Urinary bladder (tissue), 4 donors: ENCODE data around the gene ARF5. TPM values are rescaled to one million over a fixed set of nuclear protein-coding genes. Genes with fewer than 3 reads are reported as not detected.

Source experiments
- DNase-seq: peaks from one replicate; pipeline ENCODE4 v3.0.0-alpha.2; 2015; ENCODE audit errors: extremely low spot score
- H3K27ac ChIP-seq: one replicate; pipeline ENCODE4 v1.5.1; 2013; ENCODE audit warnings: low read depth, mild to moderate bottlenecking, moderate library complexity
- H3K36me3 ChIP-seq: one replicate; pipeline ENCODE4 v1.6.1; 2013; ENCODE audit warnings: mild to moderate bottlenecking, moderate library complexity; ENCODE audit not compliant: insufficient read depth
- H3K4me1 ChIP-seq: one replicate; pipeline ENCODE4 v1.6.1; 2013; ENCODE audit warnings: mild to moderate bottlenecking, moderate library complexity; ENCODE audit not compliant: insufficient read depth
- H3K4me3 ChIP-seq: one replicate; pipeline ENCODE4 v1.5.1; 2013; ENCODE audit warnings: low read depth, low read length
- WGBS: extraction: QIAGEN DNeasy Blood & Tissue Kit; methylation state at CpG from one replicate; pipeline ENCODE4 v1.1.7; 2013; 5-methylcytosine and 5-hydroxymethylcytosine counted together
- polyA plus RNA-seq: library from polyadenylated mRNA; stranded (reverse); fragments of 200-250 nt; gene quantifications from one replicate; pipeline ENCODE4 v1.2.3, GENCODE V29; 2013
- total RNA-seq: library from RNA; depleted of rRNA; stranded (reverse); fragments of >200 nt; gene quantifications from one replicate; pipeline ENCODE4 v1.2.3, GENCODE V29; 2014
- donor health status: healthy with polysubstance abuse.
- donor health status: healthy.

The ARF5 gene
- total and polyA plus RNA-seq, 2 donors = 66.0 to 187 TPM

- Histone ChIP-seq H3K4me1 (peaks cover under 1% of the 10 kb centered on the region), H3K27ac (no peak overlapping the region), H3K4me3 (no peak overlapping the region), H3K36me3 (peaks cover 4% of the 10 kb centered on the region)
- WGBS = 78% methylated on average over 1 of the region's 1 CpG
- DNase-seq = no peak
Measured at GRCh38 chr7:127594490-127594889, 6.3 kb downstream of the ARF5 start.

- Histone ChIP-seq H3K27ac (no peak overlapping the region), H3K36me3 (peaks cover 4% of the 10 kb centered on the region), H3K4me1 (no peaks in the 10 kb centered on the region), H3K4me3 (no peak overlapping the region)
- 91% methylated on average over 5 of the region's 5 CpGs for WGBS
- DNase-seq = no peak
Measured at GRCh38 chr7:127595737-127596136, 7.5 kb downstream of the ARF5 start.

GRCh38 chr7:127598318-127598717, 10.1 kb downstream of the ARF5 start:
- Histone ChIP-seq H3K4me3 (no peak overlapping the region), H3K27ac (no peak overlapping the region), H3K4me1 (no peaks in the 10 kb centered on the region), H3K36me3 (no peaks in the 10 kb centered on the region)
- 55% methylated on average over 6 of the region's 6 CpGs for WGBS
- no peak for DNase-seq

DNA sequence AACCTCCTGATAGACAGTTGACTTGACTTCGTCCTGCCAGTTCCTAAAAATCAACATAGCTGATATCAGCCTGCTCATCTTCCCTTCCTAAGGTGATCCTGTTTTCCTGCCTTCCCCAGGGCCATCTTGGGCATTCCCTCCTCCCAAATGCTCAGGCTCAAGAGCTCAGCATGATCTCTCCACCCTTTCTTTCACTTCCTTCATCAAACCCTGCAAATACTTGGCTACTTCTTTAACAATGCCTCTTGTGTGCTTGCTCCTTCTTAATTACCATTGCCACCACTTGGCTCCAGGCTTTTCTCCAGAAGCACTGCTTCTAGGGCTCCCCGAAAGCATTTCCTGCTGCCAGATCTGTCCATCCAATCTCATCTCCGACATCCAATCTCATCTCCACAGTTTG, 12.7 kb downstream of the ARF5 start:
- no peak overlapping the region for H3K27ac ChIP-seq
- no peak for DNase-seq
- H3K4me1 ChIP-seq = no peaks in the 10 kb centered on the region
- no peak overlapping the region for H3K4me3 ChIP-seq
- no peaks in the 10 kb centered on the region for H3K36me3 ChIP-seq
- WGBS = 83% methylated on average over 3 of the region's 3 CpGs

DNA sequence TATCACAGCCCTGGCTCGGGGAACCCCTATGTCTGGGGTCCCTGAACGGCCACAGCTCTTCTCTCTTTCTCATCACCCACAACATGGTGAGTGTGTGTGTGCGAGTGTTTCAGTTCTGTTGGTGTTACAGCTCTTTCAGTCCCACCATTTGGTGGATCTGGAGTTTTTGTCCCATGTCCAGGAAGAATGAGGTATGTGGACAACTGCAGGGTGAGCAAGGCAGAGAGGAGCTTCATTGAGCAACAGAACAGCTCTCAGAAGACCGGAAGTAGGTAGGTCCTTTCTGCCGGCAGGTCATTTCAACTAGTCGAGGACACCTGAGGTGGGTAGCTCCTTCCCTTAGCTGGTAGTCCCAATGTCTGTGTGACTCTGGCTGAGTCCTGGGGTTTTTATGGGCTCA, 20.2 kb downstream of the ARF5 start:
- Histone ChIP-seq H3K4me3 (no peak overlapping the region), H3K27ac (no peak overlapping the region), H3K36me3 (no peaks in the 10 kb centered on the region), H3K4me1 (no peaks in the 10 kb centered on the region)
- no peak for DNase-seq
- 92% methylated on average over 6 of the region's 6 CpGs for WGBS

DNA sequence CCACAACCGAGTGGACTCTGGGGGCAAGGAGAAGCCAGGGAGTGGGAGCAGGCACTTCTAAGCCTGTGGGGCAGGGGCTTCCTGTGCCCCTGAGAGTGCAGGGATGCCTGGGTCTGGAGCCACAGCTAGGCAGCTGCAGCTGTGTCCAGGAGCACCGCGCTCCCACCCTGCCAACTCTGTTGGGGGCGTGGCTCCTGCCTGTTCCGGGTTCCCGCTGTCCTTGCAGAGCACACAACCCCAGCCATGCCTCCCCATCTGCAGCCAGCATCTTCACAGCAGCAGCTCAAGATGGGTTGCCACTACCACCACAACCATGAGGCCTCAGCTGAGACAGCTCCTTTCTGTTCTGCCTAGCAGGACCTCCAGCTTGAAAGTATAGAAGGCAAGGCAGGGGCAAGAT, 21.1 kb downstream of the ARF5 start:
- no peak overlapping the region for H3K27ac ChIP-seq
- no peaks in the 10 kb centered on the region for H3K36me3 ChIP-seq
- H3K4me3 ChIP-seq = no peak overlapping the region
- WGBS = 91% methylated on average over 6 of the region's 6 CpGs
- H3K4me1 ChIP-seq = no peaks in the 10 kb centered on the region
- DNase-seq = no peak

DNA sequence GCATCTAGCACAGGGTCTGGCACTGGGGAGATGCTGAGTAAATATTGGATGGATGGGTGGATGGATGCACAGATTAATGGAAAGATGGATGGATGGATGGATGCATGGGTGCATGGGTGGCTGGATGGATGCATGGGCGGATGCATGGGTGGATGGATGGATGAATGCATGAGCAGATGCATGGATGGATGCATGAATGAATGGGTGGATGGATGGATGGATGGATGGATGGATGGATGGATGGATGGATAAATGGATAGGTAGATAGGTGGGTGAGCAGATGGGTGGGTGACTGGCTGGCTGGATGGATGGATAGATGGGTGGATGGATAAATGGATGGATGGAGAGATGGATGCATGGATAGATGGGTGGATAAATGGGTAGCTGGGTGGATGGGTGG, 24.1 kb downstream of the ARF5 start:
- Histone ChIP-seq H3K27ac (no peak overlapping the region), H3K36me3 (no peaks in the 10 kb centered on the region), H3K4me3 (no peak overlapping the region), H3K4me1 (no peaks in the 10 kb centered on the region)
- 89% methylated on average over 1 of the region's 1 CpG for WGBS
- no peak for DNase-seq

- DNase-seq = no peak
- no peak overlapping the region for H3K27ac ChIP-seq
- 90% methylated on average over 5 of the region's 5 CpGs for WGBS
- no peaks in the 10 kb centered on the region for H3K4me1 ChIP-seq
- H3K4me3 ChIP-seq = no peak overlapping the region
- H3K36me3 ChIP-seq = no peaks in the 10 kb centered on the region
Measured at GRCh38 chr7:127616724-127617123, 28.5 kb downstream of the ARF5 start.

DNA sequence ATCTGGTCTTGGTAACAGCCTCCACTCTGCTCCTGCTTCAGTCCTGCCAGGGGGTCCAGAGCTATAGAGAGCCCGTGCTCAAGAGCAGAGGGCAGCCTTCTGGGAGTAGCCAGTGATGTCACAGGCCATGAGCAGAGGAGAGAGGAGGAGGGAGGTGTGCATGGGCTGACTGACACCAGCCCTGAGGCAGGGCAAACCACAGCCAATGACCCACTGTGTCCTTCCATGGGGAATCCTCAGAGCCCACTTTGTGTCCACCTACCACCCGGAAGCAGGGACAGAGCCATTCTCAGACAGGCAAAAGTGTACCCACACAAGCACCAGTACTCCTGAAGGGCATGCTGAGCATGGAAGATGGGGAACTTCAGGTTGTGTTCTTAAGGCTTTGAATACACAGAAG, 29.8 kb downstream of the ARF5 start, which contains the start of gene PAX4:
TSS of gene PAX4 (minus strand) at position 101 of the 400 bp plus-strand sequence. CDS start 2,214 bp downstream, outside the sequence.
- 58% methylated on average over 2 of the region's 2 CpGs for WGBS
- Histone ChIP-seq H3K4me3 (no peak within 1 kb of the TSS), H3K27ac (no peak within 1 kb of the TSS), H3K4me1 (no peaks in the 10 kb centered on the region), H3K36me3 (no peaks in the 10 kb centered on the region)
- DNase-seq = no peak

DNA sequence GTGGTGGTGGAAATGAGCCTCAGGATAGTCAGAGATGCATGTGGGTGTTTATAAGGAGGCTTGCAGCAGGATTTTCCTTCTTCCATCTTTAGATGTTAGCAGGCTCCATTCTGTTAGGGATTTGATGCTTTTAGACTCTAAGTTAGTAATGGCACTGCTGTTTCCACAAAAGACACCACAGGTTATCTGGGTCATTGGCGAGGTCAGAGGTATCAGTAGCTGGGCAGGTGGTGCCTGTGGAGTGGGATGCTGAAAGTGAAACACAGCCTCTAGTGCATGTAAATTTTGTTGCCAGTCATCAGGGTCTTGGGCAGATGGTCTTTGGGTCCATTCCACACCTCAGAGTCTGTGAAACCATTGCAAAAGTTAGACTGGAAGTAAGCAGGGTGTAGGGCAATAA, 30.6 kb downstream of the ARF5 start:
- no peak for DNase-seq
- Histone ChIP-seq H3K36me3 (no peaks in the 10 kb centered on the region), H3K4me3 (no peak overlapping the region), H3K4me1 (no peaks in the 10 kb centered on the region), H3K27ac (no peak overlapping the region)
- WGBS = 74% methylated on average over 1 of the region's 1 CpG

- 7% methylated on average over 27 of the region's 27 CpGs for whole genome bisulfite sequencing
- no peak overlapping the region for H3K4me3 ChIP-seq
- H3K36me3 ChIP-seq = no peaks in the 10 kb centered on the region
- no peak overlapping the region for H3K27ac ChIP-seq
- H3K4me1 ChIP-seq = no peaks in the 10 kb centered on the region
- DNase-seq = no peak
Measured at GRCh38 chr7:127619681-127620405, 31.6 kb downstream of the ARF5 start.

DNA sequence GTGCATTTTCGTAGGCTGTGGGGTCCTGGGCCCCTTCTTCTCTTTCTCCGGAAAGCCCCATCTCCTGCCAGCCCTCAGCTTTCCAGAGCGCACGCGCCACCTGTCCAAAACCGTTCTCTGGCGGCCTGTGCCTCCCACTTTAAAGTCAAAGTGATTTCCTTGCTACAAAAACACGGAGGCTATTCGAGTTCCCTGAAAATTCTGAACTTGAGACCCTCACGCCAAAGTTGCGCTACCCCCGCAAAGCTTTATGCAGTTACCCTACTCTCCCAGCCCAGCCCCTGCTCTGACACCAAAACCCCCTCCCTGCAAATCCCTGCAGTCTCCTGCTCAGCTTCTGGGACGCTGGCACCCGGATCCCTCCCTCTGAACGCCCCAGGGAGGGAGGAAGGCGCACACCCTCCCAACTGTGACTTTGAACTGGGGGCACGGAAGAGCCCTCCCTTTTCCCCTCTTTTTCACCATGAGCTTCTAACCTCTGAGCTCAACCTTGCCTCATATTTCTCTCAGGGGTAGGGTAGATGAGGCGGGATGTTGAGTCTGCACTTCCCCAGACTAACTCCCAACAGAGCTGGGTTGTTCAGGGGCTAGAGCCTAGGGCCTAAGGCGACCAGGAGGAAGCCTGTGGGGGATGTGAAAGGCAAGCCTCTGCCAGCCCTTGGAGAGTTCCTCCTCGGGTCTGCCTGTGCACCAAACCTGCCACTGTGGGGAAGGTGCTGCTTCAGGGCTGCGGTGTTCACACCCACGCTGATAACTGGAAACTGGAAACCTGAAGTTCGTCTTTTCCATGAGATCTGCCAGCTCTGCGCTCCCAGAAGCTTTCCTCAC, 32.4 kb downstream of the ARF5 start:
- H3K27ac ChIP-seq = no peak overlapping the region
- H3K4me1 ChIP-seq = no peaks in the 10 kb centered on the region
- H3K4me3 ChIP-seq = no peak overlapping the region
- 2% methylated on average over 24 of the region's 24 CpGs for WGBS
- no peaks in the 10 kb centered on the region for H3K36me3 ChIP-seq
- no peak for DNase-seq

DNA sequence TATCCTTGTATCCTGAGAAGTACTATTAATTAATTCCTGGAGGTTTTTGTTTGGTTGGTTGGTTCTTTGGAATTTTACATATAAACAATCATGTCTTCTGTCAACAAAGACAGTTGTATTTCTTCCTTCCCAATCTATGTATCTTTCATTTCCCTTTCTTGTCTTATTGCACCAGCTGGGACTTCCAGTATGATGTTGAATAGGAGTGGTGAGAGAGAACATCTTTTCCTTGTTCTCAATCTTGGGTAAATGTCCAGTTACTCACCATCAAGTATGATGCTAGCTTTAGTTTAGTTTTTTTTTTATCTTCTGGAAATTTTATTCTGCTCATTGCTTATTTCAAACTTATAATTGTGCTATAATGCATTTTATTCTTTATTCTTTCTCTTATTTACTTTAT, 37.1 kb downstream of the ARF5 start:
- Histone ChIP-seq H3K27ac (no peak overlapping the region), H3K36me3 (no peaks in the 10 kb centered on the region), H3K4me1 (no peaks in the 10 kb centered on the region), H3K4me3 (no peak overlapping the region)
- DNase-seq = no peak

DNA sequence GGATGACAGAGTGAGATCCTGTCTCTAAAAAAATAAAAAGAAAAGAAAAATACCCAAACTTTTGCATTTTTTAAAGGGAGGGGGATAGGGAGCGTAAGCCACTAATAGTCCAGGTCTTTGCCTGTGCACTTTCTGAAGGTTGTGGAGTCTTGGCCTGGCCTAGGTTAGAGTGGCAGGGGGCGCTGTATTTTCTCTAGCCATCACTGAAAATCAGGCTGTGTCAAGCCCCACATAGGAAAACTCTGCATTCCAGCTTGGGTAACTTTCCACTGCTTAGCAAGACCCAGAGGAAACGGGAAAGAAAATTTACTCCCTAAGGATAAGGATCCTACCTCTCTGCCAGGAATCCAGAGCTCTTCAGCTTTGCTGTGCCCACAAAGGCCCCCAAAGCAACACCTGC, 40.2 kb downstream of the ARF5 start:
- Histone ChIP-seq H3K4me1 (no peaks in the 10 kb centered on the region), H3K27ac (no peak overlapping the region), H3K4me3 (no peak overlapping the region), H3K36me3 (no peaks in the 10 kb centered on the region)
- DNase-seq = no peak
- WGBS = 52% methylated on average over 3 of the region's 3 CpGs
